HG03064 (cell line): ENCODE data around the gene P2RY13.

Experiments used
- ATAC-seq: cut with Tn5 transposase; IDR thresholded peaks from one replicate; pipeline ENCODE4 v1.9.1; 2021; ENCODE audit warnings: low read depth; ENCODE audit not compliant: unreplicated experiment

The P2RY13 gene

DNA sequence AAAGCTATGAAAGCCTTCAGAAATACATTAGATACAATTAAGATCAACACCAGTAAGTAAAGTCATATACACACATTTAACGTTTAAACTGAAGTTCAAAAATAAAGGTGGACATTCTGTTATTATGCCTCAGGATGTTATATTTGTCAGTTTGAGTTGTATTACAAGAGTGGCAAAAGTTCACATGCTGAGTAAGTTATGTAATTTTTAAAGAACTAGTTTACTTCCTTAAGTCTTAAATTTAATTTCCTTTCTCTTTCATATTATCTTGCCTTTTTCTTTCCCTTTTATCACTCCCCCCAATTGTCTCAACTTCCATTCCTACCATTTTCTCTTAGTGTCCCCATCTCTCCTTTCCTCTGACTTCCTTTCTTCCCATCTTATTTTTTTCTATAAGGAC, 7.8 kb downstream of the P2RY13 start:
- no peak for ATAC-seq

GRCh38 chr3:151320131-151320530, 9.2 kb downstream of the P2RY13 start:
- no peak for ATAC-seq

- ATAC-seq: no peak
Measured at GRCh38 chr3:151319628-151320027, 9.7 kb downstream of the P2RY13 start.

DNA sequence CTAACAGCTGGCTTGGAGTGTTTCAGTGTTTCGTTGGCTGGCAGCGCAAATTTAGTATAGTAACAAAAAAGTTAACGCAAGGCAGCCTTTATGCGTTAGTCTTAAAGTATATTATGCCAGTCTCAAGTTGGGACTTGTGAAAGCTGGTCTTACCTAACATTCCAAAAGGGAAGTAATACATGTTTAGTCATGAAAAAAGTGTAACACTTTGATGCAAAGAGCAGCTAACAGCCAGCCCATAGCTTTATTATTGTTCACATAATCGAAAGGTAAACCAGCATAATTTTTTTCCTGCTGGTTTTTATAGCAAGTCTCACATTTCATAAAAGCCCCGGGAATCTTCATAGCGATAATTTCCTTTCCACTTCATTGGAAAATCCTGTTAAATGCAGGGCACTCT, 10.4 kb downstream of the P2RY13 start:
- ATAC-seq: no peak

DNA sequence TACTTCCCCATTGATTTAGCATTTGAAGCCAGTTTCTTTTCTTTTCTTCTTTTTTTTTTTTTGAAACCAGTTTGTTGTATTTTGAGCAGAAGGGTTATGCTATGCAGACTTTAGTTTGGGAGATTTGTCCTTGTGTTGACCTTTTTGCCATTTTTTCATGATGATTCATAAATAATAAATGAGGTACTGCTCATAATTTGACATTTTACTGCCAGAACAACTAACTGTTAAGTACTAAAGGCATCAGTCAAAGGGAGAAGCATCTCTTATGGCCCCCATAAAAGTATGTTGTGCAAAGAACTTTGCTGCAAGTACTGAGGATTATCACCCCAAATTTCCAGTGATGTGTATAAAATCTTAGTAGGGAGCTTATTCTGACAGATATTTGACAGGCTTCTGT, 11.0 kb downstream of the P2RY13 start:
- ATAC-seq: no peak

DNA sequence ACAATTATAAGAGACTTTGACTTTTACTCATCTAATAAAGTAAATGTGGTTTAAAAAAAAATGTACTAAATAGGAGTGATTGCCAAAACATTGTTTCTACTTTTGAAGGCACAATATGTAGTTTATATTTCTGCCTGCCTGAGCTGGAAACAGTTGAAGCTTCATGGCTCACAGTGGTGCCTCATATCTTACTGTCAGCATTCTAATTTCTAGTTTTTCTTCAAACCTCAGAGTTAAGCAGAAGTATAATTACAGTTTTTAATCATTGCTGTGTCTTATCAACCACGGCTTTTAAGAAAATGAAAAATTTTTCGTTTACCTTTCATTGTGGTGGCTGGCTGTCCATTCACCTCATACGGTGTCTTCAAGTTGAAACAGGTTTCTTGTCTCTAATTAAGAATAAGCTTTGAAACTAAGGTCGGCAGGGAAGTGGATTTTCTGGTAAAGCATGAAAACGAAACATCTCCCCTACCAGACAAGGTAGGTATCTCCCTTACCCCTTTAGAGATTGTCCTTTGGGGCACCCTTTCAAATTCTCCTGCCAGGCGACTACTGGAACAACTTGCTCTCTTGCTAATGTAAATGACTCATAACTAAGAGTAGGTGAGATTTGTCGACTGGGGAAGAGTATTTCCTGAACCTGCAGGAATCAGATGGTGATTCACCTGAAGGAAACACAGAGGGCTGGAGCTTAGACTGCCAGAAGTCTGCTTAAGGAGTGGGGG, 12.9 kb downstream of the P2RY13 start, which contains the start of gene GPR87:
TSS of gene GPR87 (minus strand) at position 554 of the 725 bp plus-strand sequence. CDS start 16,720 bp downstream, outside the sequence.
- no peak for ATAC-seq

DNA sequence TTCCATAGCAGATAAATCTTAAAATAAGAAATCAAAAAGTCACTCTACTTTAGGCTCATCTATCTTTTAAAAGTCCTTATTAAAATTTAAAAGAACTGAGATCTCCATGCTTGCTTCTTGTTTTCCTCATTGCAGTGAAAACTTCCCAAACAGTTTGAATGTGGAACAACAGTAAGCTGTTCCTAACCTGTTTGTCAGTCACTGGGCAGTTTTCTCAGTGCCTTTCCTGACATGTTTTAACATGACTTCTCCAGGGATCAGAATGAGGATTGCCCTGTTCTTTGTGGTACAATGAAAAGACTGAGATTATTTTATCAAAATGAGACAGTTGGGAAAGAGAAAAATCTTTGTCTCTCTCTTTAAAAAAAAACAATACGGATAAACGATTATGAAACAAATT, 13.5 kb downstream of the P2RY13 start:
- no peak for ATAC-seq

- no peak for ATAC-seq
Measured at GRCh38 chr3:151315136-151315535, 14.2 kb downstream of the P2RY13 start.

DNA sequence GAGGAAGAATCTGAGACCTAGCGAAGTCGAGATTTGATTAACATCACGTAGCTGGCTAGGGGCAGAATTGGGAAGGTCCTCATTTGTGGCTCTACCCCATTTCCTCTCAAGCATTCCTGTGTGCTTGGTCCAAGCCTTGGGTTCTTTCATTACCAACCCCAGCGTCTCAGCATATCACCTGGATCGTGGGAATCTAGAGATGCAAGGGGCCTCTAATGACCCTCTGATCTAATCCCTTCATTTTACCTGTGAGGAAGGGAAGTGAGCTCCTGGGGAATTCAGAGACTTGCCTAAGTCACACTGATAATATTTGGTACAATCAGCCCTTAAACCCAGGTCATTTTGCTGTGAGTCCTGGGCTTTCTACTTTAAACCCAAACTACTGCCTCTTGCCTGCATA, 14.8 kb downstream of the P2RY13 start:
- ATAC-seq: no peak

- no peak for ATAC-seq
Measured at GRCh38 chr3:151314137-151314536, 15.2 kb downstream of the P2RY13 start.

DNA sequence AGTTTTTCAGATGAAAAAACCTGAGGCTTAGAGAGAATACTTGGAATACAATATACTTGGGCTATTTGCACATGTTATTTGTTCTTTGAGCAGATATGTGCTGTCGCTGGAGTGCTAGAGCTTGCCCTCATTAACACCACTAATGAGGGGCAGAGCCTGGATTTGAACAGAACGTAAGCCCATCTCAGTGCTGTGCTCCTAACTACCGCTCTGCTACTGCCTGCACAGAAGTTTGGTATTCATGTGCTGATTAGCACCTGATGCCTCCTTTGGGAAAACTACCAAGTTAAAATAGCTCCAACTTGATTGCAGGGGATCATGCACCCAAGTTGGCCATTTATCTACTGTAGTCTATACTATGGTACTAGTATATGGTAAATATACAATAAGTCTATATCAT, 16.4 kb downstream of the P2RY13 start:
- no peak for ATAC-seq

DNA sequence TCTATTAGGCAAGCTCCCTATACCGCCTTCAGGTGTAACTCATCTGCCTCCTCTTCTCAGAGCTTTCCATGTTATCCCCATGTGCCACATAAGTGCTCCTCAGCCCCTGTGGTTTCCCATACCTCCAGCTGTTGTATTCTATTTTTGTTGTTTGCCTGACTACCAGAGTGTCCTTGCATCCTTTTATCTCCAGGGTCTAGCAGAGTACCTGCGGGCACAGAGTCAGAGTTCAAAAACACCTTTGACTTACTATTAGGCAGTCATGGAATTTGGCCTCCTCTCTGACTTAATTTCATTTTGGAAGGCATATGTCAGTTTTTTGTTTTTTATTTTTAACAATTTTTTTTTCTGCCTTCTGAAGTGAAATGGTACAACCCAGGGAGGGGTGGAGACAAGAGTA, 19.8 kb downstream of the P2RY13 start:
- no peak for ATAC-seq

DNA sequence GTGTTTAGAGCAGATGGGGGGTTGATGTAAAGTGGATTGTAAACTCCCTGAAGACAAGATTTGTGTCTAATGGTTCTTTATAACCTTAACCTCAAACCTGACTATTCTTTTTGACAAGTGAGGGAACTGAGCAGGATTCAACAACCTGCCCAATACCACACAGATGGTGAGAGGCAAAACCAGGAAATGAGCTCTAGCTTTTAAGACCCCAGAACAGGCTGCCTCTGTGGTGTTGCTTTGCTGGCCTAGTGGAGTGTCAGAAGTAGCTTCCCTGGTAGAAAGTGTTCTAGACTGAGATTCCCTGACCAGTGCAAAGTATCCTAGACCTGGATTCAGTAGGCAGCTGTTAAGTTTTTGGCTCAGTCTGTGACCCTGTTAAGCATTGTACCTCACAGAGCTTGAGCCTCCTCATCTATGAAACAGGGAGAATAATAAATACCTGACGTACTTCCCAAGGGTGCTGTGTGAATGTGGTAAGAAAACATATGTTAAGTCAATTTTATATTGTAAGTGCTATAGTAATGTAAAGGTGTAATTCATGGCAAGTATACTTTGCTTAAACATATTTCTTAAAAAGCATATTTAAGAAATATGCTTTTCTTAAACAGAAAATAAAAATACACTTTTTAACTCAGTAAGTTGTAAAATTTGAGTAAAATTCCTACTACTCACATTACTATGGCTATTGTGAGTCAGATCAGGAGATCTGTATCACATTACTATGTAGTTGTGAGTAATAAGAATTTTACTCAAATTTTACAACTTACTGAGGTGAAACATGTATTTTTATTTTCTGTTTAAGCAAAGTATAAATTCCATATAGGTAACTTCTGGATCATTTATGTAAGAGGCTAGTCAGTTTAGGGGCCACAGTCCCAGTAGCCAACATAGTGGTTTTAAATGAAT, 21.5 kb downstream of the P2RY13 start:
- ATAC-seq: no peak

DNA sequence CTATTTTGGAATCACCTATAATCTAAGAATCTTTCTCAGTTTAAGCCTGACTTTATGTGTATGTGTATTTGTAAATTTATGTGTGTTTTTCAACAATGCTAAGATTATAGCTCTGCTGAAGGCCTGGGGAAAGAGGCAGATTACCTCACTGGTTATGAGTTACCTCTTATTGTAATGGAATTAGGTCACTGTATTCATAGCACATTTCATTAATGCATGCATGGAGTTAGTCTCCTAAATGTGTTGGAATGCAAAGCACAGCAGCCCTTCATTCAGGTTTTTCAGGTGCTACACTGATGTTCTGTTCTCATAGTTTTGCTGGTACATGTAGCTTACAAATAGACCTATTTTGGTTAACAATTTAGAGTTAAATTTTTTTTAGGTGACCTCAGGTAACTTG, 22.2 kb downstream of the P2RY13 start:
- ATAC-seq: no peak

DNA sequence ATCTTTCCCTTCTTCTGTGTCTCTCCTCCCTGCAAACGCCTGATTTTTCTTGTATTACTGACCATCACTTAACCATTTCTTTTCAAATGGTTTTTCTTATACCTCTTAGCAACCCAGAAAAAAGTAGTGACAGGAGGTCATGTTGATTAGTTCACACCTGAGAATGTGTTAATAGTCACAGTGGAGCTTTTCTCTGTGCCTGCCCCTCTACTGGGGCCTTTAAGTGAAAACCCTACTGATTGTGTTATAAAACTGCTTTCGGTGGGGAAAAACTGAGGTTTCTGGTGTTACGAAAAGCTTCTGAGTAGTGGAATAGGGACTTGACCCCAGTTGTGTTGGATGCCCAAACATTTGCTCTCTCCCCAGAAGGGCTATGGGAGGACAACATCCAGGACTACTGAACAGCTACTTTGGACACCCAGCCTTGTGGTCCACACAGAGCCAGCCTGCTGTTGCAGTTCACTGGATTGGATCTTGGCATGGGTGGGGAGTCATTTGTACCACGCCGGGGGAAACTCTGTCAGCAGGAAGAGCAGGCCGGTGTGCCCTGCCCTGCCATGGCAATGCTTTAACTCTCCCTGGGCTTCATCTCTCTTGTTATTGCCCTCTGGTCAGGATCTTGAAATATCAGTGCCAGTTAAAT, 23.1 kb downstream of the P2RY13 start:
- no peak for ATAC-seq

DNA sequence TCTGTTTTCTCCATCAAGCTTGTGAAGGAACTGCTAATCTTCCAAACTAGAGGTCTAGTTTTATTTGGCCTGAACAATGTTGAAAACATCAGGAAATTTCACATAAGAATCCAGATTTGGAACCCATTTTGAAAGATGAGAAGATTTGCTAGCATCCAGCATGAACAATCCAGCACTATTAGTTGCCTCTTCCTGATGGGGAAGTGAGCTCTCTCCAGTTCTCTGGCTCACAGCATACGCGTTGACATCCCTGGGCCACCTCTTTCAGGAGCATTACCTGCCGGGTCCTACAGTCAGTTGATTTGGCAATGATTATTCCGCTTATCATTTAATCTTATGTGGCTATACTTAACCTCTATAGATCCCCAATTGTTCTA, 23.6 kb downstream of the P2RY13 start:
- ATAC-seq: no peak

DNA sequence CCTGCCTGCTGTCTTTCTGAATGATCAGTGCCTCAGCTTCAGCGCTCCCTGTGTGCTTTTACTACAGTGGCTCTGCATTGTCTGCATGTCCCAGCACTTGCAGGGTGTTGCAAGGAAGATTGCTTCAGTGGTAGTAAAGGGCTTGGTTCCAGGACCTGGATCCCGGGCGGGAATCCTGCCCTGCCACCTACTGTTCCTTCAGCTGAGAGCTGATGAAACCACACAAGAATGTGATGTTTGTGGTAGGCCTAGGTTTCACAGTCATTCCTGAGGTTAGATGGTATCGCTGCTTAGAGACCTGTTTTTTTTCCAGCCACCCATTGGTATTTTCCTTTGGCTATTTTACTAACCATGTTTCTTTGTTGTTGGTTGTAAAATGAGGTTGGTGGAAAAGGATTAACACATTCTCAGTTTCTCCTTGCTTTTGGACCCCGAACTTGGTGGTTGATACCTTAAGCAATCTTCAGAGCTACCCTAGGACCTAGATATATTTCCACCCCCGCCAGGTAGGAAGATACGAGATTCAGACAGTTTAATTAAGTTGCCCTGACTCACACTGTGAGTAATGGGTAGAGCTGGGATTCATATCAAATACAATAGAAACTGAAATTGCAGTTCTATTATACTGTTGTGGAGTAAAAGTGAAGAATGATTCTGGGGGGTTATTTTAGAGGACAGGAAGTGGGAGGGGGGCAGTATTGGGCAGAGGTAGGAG, 24.1 kb downstream of the P2RY13 start:
- no peak for ATAC-seq

DNA sequence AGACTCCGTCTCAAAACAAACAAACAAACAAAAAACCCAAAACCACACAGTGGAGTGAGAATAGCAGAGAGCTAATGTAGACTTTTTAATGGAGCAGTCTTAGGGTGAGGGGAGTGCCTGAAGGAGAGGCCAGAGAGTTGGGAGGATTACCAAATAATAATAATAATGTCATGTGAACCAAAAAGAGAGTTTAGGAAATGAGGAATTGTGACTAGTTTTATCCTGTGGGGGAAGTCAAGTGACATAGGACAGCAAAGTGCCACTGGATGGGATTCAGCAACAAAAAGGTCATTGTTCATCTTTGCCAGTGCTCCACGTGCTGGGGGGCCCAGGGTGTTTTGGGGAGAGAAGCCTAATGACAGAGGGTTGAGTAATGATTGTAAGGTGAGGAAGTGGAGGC, 25.6 kb downstream of the P2RY13 start:
- ATAC-seq: no peak

- no peak for ATAC-seq
Measured at GRCh38 chr3:151301787-151302186, 27.6 kb downstream of the P2RY13 start.

DNA sequence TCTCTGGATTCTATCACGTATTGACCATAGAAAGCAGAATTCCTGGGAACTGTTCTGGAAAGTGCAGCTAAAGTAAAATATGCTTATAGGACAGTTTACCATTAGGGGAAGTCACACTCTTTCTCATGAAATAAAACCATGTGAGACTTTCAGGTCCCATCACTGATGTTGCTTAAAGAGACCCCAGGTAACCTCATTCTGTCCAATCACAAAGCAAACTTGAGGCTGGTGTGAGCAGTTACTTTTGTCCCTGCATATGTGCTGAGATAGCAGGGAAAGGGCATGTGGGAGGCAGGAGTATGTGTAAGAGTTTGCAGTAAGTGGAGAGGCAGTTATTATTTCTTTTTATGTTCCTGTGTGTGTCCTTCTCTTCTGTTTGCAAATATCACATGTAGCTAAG, 28.8 kb downstream of the P2RY13 start:
- no peak for ATAC-seq

DNA sequence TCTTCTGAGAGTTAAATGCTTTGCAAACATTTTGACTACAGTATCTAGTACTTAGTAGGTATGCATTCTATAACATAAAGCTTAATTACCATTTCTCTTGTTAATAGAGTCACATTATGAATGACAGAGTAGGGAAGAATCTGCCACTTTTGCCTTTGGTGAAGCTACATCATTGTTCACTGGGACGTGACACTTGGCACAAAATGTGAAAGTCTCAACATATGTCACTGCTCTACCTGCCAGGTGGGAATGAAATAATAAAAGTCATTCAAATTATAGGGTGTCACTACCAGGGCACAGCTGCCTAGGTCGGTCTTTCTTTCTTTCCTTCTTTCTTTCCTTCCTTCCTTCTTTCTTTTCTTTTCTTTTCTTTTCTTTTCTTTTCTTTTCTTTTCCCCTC, 30.3 kb downstream of the P2RY13 start:
- ATAC-seq: no peak
